GM12872 (cell line): ENCODE results near the gene CORO2B.

Source experiments
- TF ChIP-seq, protein P1 (sequence below): IDR thresholded peaks from 3 replicates; pipeline ENCODE4 v1.5.1; 2011; ENCODE audit warnings: low read depth, mild to moderate bottlenecking, low read length, moderate library complexity; ENCODE audit not compliant: insufficient read depth

Gene CORO2B

DNA sequence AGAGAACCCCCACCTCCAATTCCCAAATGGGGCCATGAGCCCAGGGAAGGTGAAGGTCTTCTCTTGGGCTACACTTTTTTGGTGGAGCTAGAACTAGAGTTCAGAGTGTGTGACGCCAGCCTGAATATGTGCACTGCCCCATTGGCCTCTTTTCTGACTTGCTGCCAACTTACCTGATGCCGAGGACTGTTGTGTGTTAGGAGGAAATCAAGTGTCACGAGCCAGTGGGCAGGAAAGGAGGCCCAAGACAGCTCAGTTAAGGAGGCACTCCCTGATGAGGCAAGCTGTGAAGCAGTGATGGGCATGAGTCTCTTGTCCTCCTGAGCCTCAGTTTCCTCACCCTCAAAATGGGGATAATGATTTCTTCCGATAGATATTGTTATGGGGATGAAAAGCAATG, 134.1 kb downstream of the CORO2B start:
- TF ChIP-seq, protein P1, sequence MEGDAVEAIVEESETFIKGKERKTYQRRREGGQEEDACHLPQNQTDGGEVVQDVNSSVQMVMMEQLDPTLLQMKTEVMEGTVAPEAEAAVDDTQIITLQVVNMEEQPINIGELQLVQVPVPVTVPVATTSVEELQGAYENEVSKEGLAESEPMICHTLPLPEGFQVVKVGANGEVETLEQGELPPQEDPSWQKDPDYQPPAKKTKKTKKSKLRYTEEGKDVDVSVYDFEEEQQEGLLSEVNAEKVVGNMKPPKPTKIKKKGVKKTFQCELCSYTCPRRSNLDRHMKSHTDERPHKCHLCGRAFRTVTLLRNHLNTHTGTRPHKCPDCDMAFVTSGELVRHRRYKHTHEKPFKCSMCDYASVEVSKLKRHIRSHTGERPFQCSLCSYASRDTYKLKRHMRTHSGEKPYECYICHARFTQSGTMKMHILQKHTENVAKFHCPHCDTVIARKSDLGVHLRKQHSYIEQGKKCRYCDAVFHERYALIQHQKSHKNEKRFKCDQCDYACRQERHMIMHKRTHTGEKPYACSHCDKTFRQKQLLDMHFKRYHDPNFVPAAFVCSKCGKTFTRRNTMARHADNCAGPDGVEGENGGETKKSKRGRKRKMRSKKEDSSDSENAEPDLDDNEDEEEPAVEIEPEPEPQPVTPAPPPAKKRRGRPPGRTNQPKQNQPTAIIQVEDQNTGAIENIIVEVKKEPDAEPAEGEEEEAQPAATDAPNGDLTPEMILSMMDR, result no peak

- TF ChIP-seq, protein P1, result no peak
These were observed 135.1 kb downstream of the CORO2B start for GRCh38 chr15:68713874-68714273.

- TF ChIP-seq, protein P1, result no peak
These were observed 136.3 kb downstream of the CORO2B start for GRCh38 chr15:68715111-68715510.

GRCh38 chr15:68717951-68718350, 139.2 kb downstream of the CORO2B start:
- TF ChIP-seq, protein P1, result no peak

DNA sequence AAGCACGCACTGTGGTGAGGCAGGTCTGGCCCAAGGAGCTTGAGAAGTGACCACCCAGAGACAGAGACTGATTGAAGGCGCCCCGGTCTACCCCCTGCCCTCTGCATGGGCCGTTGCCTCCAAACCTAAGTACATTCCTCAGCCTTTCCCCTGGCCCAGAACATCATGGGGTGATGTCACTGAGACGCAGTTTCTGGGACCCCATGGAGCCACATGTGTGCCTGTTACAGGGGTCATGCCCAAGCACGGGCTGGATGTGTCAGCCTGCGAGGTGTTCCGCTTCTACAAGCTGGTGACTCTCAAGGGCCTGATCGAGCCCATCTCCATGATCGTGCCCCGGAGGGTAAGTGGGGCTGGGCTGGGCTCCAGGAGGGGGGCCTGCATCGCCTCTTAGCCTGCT, 139.7 kb downstream of the CORO2B start:
- TF ChIP-seq, protein P1, result no peak

DNA sequence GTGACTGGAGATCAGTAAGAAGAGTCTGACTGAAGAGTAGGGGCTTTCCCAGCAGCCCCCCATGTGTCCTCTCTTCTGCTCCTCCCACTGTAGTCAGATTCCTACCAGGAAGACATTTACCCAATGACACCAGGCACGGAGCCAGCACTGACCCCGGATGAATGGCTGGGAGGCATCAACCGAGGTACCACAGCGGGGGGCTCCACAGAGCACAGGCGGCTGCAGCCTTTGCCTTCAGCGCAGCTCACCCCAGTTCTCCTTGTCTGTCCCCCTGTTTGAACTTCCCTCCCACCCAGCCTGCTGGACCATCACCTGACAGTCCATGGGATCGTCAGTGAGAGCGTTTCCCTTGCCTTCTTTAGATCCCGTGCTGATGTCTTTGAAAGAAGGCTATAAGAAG, 140.3 kb downstream of the CORO2B start:
- TF ChIP-seq, protein P1, result no peak

DNA sequence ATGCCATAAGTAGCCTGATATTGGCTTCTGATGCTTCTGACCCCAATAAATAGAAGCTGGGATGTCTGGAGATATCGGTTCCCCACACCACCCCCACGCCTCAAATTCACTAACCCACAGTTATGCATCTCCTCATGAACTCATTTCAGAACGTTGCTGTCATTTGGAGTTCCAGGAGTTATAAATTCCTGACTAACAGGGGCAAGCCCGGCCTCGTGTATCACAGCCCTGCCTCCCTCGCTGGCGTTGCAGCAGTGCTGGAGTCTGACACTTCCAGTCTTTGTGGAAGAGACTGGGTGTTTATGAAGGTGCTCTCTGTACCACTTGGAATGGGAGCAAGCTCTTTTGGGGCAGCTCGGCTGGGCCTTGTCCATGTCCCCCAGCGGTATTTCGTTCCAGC, 140.9 kb downstream of the CORO2B start:
- TF ChIP-seq, protein P1, result no peak

- TF ChIP-seq, protein P1, result no peak
These were observed 143.1 kb downstream of the CORO2B start for GRCh38 chr15:68721886-68722285.
